NCI-H2081 treated with DMSO at 0.1 percent for 48 hours (cell line): Measurements from ENCODE around the gene FMN1.

Source experiments
- DNase-seq: peaks from one replicate; lab custom pipeline; 2025; lab: John Stamatoyannopoulos, UW

The FMN1 gene

DNA sequence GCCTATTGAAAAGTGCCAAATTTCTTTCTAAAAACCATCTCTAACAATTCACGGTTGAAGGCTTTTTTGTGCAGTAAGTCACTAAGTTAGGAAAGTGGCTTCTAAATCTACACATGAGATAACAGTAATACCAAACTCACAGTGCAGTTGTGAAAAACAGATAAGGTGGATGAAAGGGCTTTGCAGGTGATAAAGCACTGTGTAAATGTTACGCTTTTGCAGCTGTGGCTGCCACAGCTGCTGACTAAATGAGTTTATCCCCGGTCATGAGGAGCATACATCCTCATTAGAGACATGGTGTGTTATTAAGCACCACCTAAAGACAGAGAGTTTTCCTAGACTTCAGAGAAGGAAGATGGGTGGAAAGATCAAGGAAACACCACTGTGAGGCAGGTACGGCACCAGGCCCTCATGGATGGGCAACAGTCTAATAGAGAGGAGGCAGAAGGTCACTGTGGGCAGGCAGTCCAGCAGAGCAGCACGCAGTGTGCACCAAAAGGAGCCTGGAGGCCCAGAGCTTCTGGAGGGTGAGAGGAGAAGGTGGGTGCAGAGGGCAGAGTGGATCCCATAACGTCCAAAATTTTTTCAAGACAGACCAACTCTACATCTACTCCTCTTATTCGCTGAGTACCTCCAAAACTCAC is 68.5 kb downstream of the FMN1 start:
- no peak for DNase-seq

DNA sequence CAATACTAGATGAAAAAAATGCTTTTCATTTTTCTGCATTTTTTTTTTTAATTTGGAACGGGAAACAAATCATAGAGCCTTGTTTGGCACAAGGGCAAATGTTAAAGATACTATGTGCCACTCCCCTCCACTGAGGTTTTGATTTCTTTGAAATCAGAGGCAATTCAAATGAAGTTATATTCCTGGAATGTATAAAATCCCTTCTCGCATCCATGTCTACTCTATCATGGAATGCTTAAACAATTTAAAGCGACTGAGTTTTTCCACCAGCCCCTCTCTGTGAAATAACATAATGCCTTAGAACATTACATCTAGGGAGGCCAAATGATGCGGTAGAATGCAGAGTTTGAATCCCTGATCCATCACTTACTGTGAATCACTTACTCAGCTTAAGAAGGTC is 69.7 kb downstream of the FMN1 start:
- no peak for DNase-seq

DNA sequence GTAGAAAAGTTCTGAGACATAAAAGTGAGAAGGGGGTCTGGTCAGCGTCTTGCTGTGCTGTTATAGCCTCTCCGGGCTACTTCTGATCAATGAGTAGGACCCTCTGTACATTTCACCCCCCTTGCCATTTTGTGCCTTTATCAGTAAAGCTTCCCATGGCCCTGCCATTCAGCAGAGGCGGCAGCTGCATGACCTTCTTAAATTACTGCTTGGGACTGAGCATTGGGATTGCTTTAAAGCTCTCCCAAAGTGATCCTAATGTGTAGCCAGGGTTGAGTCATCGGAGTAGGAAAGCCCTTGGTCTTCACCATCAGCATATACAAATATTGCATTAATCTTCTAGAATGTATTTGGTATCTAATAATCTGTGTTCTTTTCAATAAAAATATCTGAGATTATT is 70.2 kb downstream of the FMN1 start:
- DNase-seq, result no peak

DNA sequence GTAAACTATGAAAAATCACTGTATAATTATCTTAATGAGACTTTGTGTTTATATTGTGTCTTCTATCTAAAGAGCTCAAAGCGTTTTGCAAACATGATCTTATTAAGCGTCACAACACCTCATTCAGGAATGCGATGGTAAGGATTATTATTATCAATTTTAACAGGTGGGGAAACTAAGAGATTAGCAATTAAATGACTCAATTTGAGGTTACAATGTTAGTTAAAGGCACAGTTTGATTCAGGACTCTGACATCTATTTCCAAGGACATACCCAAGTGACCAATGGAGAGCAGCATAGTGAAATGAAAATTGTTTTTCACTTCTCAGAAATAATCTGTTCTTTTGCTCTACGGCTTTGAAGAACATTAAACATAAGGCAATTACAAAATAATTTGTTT is 74.6 kb downstream of the FMN1 start:
- no peak for DNase-seq

DNA sequence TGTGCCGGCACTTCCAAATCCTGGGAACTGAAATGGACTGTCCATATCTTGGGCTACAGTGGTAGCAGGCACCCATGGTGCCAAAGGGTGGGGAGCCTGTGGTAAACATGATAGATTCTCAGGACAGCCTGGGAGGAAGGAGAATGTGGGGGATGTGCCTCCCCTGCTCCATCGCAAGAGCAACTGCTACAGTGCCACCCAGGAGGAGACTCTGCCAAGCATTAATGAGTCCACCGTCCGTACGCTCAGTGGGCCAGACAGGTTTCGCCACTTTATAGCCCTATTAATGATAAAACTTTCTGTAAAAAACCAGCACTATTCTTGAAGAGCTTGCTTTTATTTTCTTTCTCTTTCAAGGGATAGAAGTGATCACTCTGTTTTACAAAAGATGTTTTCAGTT is 75.2 kb downstream of the FMN1 start:
- DNase-seq, result no peak

DNA sequence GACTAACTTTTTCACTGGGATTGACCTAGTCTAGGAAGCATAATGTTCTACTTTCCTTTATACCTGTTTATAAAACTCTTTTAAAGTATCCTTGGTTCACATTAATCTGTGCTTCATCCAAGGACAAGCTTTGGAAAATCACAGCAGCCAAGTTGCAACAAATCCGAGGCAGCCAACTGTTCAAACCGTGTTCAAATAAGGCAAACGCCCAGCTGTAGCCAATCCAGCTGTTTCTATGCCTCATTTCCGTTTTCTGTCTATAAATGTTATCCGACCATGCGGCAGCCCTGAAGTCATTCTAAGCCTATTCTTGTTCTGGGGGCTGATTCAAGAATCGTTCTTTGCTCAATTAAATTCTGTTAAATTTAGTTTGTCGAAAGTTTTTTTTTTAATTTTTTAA is 78.3 kb downstream of the FMN1 start:
- DNase-seq, result no peak

DNA sequence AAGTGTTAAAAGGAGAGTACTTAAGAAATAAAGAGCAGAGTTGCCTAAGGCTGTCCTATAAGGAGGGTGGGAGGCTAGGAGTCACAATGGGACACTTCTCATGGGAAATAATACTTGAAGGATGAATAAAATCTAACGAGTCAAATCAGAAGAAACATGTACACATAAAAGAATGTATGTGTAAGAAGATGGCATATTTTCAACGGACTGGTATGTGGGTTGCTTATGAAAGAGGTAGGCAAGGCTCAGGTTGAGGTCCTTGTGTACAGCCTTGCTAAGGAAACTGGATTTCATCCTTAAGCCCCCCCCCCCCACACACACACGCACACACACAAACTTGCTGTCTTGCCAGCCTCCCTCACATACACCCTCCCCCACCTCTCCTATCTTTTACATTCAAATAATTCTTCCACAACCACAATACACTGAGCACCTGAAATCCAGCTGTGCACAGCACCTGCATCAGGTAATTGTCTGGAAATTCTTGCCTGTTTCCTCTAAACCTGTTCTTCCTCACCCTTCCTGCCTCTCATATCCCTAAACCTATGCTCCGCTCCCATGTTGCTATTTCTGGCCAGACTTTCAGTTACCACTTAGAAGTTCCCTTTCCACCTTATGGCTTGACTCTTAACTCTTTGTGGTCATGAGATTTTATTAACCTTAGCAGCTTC is 79.2 kb downstream of the FMN1 start:
- DNase-seq, result no peak

DNA sequence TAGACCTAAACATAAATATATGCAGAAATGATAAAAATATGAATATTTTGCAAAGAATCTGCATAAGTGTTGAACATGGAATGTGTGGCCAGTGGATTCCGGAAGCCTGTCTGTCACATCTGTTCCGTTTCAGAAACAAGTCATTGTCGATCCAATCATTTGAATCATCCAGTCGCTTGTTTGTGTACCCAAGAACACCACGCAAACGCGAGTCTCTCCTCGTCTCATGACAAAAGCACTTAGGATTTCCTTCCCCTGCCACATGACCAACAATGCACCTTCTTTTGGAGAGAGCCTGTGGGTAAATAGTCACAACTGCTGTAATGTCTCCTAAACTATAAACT is 80.2 kb downstream of the FMN1 start:
- DNase-seq, result no peak

DNA sequence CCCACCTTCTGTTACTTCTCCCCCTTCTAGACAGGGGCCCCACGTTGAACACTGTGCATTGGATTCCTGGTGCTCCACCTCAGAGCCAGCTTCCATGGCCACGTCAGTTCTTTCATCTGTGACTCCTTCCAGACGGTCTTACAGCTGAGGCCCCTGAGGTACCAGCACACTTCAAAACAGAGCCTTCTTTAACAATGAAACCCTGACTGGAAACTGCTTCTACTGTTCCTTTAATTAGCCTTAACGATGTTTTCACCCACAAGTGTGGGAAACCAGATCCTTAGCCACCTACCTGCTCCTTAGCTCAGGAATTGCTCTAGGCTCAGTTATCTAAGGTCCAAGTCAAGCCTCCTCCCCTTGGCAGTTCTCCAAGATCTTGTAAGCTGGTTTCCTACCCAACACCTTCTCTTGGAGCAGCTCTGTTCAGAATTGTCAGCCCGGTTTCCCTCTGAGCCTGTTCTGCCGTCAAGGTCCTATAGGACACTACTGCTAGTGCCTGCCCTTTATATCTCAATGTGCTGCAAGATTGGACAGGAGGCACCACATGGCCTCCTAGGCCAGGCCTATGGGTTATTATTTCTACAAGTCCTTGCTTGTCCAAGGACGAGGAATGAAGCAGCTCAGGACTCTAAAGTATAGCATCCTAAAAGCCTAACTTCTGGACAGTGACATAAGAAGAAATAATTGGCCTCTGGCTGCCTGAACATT is 80.7 kb downstream of the FMN1 start:
- no peak for DNase-seq

DNA sequence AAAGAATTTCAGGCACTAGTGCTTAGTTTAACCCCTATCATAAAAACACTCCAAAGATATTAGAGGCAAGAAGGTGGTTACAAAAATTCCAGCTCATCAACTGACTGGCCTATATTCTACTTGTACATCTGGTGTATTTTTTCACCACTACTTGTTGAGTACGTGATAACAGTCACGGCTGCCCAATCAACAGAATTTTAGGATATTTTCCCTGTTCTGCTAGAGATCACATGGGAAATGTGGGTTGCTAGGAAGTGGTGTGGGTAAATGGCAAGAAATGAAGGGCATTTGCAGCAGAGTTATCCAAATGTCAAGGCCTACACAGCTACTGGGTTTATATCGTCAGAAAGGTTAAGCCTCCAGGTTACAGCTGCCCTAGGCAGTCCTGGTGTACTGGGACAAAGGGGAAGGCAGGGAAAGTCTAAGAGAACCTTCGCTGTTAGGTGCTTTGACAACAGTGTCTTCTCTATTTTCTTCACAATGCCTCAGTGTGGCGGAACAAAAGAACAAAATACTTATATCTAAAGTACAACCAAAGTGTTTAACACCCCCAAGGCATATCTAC is 81.9 kb downstream of the FMN1 start:
- no peak for DNase-seq

DNA sequence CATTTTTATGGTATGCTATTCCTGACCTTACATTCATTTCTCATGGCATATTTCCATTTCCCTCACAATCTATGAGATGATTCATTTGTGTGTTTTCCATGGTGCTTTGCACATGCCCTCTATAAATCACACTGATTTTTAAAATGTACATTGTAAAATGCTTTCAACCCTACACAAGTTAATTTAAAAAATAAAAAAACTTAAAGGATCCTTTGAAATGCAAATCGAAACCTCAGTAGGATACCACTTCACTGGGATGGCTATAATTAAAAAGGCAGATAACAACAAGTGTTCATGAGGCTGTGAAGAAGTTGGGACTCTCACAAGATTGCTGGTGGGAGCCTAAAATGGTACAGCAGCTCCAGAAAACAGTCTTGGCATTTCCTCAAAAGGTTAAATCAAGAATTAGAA is 83.5 kb downstream of the FMN1 start:
- DNase-seq, result no peak

DNA sequence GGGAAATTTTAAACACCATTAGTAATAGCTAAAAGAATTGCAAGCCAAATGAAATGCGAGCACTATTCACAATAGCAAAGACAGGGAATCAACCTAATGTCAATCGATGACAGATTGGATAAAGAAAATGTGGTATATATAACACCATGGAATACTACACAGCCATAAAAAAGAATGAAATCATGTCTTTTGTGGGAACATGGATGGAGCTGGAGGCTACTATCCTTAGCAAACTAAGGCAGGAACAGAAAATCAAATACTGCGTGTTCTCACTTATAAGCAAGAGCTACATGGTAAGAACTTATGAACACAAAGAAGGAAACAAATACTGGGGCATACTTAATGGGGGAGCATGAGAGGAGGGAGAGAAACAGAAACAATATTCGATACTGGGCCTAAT is 85.2 kb downstream of the FMN1 start:
- DNase-seq, result no peak

DNA sequence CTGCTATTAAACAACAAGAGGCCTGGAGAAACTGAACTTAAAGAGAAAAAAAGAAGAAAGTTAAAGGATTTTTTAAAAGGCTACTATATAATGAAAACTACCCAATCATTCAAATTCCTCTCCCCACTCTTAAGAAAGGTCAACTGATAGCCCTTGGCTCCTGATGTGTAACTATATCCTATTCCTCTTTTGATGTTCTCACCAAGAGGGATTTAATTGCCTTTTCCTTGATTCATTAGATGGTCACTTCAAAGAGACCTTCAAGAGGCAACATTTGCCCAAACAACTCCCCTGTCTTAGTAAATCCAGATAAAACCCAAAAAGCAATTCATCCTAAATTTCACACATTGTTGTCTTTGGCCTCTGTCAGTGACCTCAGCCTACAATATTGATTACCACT is 86.0 kb downstream of the FMN1 start:
- no peak for DNase-seq

DNA sequence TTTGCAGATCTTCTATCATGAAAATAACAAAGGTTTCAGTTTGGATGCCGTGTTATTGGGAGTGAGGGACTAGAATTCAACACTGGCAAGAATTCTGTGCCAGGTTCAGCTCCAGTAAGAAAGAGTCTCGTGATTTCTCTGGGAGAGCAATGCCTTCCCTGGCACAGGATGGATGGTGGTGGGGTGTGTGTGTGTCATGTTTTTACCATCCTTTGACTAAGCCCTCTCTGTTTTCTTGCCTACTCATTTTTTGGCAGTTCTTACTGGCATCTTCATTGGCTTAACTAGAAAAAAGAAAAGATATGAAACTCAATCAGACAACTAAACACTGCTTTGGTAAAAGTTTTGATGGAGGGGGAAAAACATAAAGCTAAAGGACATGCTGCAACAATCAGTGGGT is 86.6 kb downstream of the FMN1 start:
- DNase-seq, result no peak

DNA sequence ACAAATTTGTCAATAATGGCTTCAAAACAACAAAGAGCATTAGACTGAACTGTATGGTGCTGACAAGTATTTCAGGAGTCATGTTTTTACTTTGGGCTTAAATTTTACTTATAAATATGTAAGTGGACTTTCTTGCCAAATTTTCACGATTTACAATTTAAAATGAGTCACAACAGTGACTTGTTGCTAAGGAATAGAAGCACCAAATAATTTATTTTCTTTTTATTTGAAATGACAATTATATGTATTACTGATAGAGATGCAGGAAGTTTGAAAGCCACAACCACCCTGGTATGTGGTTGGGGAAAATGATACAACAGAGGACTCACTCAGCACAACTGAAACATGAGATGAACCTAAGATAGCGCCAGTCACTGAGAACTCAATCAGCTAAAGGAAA is 90.3 kb downstream of the FMN1 start:
- no peak for DNase-seq

DNA sequence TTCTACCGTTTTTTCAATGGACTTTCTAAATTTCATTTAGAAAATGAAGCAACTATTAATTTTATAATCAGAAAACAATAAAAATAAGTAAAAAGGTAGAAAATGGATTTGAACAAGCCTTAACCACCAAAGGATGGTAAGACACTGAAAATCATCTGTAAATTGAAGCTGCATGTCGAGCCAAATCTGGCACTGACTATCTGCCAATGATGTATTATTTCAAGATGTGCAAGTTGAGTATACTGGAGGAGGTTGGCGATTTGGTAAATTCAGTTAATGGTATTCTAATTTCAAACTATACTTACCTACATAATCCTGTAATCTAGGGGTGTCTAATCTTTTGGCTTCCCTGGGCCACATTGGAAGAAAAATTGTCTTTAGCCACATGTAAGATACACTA is 93.5 kb downstream of the FMN1 start:
- no peak for DNase-seq

DNA sequence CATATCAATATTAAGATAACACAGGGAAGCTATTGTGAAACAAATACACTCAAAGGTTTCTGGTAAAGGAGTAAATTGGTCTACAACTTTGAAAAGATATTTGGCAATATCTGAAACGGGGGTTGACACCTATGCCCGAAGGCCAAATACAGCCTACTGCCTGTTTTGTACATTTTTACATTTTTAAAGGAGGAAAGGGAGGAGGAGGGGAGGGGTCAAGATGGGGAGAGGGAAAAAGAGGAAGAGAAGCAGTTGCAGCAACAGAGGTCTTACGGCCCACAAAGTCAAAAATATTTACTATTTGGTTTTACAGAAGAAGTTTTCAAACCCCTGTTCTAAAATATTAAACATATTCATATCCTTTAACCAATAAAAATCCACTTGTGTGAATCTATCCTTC is 94.2 kb downstream of the FMN1 start:
- DNase-seq, result no peak

DNA sequence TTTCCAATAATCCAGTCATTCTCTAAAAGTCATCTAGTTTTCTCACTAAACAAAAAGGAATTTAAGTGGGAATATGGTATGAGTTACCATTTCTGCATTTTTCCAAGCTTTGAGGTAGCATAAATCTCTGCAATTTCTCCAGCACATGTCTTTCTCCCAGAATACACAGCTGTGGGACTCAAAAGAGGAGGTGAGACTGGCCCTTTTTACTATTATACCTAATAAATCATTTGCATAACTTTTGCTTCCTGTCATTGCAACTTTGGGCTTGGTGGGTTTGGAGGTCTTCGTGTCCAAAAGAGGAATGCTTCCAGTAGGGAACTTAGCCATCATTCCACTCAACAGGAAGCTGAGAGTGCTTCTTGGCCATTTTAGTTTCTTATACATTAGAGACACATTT is 94.8 kb downstream of the FMN1 start:
- no peak for DNase-seq

DNA sequence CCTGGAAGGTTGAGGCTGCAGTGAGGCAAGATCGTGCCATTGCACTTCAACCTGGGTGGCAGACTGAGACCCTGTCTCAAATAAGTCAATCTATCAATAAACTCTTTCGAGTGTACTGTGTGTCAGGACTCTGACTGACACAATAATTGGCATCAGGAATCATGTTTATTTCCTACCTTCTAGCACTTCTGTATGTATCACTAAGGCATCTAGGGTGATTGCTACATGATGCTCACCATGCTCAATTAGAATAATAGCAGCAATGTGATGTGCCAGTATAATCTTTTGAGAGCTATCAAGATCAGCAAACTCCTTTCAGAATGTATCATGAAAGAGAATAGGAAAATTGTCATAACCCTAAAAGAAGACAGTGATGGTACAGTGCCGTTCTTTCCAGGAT is 95.3 kb downstream of the FMN1 start:
- no peak for DNase-seq

DNA sequence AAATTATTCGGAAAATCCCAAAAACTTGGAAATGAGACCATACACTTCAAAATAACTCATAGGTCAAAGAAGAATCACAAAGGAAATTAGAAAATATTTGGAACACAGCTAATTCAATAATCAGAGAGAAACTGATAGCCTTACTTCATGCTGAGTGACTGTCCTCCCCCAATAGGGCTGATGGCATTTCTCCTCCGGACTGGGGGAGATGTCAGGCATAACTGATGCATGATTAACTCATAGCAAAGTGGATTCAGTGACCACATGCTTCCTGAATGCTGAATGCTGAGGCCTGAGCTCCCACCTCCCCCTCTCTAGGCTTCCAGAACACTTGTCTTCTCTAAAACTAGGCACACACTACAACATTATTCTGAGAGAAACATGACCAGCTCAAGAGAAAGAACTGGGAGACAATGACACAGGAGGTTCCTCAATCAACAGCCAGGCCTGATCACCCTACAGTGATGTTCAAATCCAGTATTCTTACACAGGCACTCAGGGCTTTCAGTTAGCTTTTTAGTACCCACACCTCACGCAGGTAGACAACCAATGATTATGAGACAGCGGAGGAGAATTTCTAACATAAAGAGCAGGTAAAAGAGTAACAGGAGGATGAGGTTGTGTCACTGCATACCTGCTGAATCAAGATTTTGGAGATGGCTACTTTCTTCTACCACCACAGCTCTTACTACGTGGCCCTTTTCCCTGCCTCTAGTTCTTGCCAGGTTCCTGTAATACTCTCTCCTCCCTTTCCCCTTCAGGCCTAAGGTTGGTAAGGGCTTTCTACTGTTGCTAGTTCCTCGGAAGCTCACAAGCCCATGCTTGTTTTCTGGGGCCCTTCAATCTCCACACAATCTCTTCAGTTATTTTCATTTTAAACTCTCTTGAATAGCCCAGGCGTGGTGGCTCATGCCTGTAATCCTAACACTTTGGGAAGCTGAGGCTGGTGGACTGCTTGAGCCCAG is 96.1 kb downstream of the FMN1 start:
- DNase-seq, result no peak

DNA sequence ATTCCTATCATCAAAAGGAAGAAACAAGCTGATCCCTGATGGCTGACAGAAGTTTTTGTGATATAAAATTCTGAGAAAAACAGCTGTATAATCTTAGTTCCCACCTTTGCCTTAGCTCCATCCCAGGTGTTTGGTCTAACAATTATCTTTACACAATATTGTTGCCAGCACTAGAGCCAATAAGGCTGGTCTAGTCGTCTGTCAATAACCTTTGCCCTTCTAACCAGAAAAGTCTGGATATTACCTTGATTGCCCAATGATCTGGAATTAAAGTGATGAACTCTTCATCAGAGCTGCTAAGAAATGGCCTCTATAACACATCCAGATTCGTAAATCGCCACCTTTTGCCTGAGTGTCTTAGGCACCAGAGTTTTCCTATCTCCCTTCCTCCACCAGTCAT is 98.4 kb downstream of the FMN1 start:
- DNase-seq, result no peak

DNA sequence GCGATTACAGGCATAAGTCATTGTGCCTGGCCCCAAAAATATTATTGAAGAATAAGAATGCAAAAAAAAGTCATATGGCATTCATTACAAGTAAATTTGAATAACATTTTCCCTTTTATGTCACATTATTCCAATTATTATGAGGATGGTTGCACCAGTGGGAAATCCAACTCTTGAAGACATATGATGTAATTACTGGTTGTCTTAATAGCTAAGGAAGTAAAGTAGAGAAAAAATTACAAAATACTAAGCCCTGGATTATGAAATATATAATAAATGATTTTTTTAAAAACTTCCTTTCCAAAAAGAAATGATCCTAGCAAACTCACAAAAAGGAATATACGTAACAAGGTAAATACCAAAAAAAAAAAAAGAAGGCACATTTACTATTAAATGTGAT is 98.9 kb downstream of the FMN1 start:
- no peak for DNase-seq
